Measurements from ENCODE around the gene OGG1.
A peak's percentile ranks its signal among the peaks of the same experiment; 100 is the strongest.

OGG1 gene

DNA sequence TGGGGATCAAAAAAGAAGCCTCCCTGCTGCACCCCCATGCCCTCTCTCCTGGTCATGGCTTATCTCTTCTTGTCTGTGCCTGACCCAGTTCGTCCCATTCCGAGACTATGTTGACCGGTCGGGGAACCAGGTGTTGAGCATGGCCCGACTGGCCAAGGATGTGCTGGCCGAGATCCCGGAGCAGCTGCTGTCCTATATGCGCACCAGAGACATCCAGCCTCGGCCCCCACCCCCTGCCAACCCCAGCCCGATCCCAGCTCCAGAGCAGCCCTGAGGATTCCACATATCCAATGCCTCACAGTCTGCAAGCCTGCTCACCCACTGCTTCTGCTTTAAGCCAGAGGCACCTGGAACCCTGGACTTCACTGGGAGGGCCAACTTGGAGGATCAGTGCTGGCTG lies 20.3 kb upstream of the OGG1 start:
- no peak for DNase-seq

DNA sequence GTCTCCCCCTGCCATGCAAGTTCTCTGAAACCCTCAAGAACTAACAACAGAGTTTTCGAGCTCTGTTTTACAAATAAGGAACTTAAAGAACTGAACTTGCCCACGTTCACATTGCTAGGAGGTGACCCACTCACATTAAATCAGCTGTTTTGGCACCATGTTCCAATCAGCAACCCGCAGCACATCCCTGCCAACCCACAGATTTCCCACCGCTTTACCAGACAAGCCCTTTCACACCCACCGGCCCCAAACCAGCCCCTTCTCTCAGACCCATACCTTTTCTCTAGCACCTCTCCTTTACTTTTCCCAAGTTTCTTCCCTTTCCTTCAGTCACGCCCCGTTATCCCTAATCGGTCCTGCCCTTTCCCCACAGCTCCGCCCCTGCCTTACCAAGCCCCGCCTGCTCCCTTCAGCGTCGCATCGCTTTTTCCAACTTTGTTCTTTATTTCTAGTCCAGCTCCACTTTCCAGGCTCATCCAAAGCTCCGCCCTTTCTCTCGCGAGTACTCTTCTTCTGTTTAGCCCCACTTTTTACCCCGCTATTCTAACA lies 19.0 kb upstream of the OGG1 start:
- DNase-seq = no peak

DNA sequence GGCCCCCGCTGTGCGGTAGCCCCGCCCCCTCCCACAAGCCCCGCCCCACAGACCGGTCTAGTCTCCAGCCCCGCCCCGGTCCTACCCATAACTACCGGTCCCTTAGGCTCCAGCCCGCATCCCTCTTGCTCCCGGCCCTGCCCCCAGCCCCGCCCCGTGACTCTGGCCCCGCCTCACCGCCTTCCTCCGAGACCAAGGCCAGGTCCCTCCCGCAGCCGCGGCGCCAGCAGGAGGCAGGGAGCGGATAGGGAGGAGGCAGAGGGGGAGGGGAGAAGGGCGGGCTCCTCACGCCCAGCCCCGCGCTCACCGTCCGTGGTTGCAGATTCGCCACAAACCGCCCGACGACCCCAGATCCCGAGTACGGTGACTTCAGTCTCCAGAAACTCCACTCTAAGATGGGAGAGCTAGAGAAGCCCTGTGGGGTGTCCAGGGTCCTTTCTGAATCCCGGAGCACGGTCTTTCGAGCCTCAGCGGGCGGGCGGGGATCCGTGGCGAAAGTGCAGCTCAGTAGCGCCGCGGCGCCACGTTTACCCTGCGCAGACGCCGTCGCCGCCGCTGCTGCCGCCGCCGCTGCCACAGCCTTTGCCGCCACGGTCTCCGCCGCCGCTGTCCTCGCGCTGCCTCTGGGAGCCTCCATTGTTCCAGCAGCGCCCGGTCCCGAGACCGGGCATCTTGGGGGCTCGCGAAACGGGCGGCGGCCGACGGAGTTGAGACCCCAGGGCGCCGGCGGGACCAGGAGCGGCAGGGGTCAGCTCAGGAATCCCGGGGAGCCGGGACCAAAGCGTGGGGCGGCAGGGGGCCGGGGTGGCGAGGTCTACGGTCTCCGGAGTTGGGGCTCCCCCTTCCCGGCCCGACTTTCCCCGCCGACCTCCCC lies 18.3 kb upstream of the OGG1 start, which contains the start of gene BRPF1:
TSS of gene BRPF1 (plus strand) at position 530 of the 874 bp plus-strand sequence. CDS start 2,406 bp downstream, outside the sequence.
- DNase-seq = peak; percentile 49

DNA sequence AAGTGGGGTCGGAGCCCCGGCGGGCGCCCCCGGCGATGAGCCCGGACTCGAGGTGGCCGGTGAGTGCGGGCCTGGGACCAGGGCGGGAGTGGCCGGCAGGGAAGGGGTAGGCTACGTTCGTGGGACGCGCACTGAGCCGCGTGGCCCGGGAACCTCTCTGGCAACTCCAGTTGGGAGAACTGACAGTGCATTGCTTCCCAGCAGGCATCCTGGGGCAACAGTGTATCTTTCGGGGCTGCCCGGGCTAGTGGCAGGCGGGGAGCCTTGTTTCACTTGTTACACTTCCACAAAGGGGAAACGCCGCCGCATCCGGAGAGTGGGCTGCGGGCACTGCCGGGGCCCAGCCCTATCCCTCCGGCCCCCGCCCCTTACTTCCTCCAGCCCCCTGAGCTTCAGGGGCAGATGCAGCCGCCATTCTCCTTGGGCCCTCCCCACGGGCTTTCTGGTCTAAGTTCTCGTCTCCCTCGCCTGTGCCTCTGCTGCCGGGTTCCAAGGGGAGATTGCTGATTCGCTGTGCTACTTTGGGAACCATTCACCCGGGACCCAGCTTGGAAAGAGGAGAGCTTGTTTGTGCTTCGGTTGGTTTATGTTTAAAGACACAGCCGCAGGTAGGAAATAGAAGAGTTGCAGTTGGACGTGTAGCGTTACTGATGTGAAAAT lies 17.5 kb upstream of the OGG1 start:
- no peak for DNase-seq

DNA sequence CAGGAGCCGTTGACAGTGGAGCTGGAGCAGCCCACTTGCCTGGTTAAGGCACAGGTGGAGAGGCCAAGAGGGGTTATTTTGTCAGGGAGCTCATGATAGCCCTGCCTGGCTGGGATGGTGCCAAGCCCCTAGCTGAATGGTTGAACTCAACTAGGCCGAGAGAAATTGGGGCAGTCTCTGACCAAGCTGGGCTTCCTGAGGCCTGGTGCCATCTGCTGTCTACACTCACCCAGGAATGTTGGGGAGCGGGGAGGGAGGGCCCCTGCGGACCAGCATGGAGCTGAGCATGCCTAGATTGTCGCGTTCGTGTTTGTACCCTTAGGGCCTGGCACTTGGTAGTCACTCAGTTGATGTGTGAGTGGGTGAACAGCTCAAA lies 17.0 kb upstream of the OGG1 start:
- no peak for DNase-seq

DNA sequence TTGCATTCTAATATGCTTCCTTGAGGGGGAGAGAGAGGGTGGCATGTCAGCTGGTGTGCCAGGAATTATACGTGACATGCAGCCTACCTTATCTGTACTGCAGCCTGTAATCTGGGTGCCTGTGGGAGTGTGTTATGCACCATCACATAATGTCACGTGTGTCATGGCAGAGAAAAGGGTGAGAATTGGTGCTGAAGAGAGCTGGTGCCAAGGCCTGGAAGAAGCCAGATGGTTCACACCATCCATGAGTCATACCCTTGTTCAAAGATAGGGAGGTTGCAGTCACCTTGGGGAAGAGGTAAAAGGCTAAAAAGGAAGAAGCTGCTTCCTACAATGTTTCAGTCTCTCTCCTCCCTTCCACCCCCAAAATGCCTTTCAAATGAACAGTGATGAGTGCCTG lies 12.9 kb upstream of the OGG1 start:
- DNase-seq = no peak

DNA sequence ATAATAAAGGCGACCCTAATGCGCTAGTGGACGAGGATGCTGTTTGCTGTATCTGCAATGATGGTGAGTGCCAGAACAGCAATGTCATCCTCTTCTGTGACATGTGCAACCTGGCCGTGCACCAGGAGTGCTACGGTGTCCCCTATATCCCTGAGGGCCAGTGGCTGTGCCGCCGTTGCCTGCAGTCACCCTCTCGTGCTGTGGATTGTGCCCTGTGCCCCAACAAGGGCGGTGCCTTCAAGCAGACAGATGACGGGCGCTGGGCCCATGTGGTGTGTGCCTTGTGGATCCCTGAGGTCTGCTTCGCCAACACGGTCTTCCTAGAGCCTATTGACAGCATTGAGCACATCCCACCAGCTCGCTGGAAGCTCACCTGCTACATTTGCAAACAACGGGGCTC lies 10.6 kb upstream of the OGG1 start:
- no peak for DNase-seq

DNA sequence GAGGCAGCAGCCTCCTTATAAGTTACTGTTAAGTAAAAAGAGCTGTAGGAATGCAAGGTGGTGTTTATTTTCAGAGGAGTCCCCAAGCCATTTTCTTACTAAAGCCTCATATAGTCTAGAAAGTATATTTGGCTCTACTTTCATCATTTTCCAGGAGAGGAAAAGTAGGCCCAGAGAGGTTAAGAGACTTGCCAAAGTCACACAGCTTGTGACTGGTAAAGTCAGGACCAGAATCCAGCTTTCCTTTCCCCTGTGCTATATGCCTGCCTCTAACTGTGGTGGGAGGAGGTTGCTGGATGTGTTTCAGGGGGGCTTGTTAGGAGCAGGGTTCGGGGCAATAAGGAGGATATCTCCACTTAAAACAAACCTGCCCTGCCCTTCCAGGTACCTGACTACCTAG lies 7.2 kb upstream of the OGG1 start:
- DNase-seq = no peak

DNA sequence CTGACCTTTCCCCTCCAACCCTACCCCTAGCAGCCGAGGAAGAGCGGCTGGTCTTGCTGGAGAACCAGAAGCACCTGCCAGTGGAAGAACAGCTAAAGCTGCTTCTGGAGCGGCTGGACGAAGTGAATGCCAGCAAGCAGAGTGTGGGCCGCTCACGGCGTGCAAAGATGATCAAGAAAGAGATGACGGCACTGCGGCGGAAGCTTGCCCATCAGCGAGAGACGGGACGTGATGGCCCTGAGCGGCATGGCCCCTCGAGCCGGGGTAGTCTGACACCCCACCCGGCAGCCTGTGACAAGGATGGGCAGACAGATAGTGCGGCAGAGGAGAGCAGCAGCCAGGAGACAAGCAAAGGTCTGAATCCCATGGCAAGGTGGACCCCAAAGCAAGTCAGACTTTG lies 6.2 kb upstream of the OGG1 start:
- DNase-seq = no peak

DNA sequence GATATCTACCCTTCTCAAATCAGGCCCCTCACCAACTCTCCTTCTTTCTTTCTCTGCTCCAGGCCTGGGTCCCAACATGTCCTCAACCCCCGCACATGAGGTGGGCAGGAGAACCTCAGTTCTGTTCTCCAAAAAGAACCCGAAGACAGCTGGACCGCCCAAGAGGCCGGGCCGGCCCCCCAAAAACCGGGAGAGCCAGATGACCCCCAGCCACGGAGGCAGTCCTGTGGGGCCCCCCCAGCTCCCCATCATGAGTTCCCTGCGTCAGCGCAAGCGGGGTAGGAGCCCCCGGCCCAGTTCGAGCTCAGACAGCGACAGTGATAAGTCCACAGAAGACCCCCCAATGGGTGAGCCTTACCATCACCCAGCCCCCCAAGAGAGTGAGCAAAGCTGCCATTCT lies 5.6 kb upstream of the OGG1 start:
- no peak for DNase-seq

DNA sequence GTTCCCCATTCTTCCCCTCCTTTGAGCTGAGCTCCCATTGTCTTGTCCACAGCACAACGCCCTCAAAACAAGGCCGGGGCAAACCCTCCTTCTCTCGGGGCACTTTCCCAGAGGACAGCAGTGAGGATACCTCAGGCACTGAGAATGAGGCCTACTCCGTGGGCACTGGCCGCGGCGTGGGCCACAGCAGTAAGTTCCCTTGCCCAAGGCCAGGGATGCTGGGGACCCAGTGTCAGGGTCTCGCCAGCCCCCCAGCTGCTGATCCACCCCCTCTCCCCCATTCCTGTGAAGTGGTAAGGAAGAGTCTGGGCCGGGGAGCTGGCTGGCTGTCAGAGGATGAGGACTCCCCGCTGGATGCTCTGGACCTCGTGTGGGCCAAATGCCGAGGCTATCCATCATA lies 4.2 kb upstream of the OGG1 start:
- no peak for DNase-seq

DNA sequence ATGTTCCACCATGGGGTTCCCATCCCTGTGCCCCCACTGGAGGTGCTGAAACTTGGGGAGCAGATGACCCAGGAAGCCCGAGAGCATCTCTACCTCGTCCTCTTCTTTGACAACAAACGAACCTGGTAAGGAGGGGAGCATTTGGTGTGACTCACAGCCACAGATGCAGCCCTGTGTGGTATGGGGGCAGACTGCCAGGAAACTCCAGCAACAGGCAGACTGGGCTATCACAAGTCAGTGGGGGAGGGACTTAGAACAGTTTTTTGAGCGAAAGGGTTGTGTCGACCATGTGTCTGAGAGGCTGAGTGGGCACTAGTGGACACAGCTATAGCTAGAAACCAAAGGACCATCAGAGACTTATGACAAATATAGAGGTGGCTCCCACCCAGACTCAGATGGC lies 3.4 kb upstream of the OGG1 start:
- no peak for DNase-seq

DNA sequence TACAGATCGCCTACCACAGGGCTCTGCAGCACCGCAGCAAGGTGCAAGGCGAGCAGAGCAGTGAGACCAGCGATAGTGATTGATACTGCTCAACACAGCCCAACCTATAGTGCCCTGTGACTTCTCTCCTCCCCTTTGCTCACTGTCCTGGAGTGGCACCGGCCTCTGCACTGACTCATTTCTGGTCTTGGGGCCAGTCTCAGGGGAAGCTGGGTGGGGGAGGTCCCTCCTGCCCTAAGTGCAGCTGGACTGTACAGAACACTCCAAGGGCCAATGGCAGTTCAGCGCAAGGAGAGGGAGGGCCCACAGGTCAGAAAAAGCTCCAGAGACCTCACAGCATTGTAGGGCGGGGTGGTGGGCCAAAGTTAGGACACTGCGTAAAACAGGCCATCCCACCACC lies 2.5 kb upstream of the OGG1 start:
- DNase-seq = no peak

DNA sequence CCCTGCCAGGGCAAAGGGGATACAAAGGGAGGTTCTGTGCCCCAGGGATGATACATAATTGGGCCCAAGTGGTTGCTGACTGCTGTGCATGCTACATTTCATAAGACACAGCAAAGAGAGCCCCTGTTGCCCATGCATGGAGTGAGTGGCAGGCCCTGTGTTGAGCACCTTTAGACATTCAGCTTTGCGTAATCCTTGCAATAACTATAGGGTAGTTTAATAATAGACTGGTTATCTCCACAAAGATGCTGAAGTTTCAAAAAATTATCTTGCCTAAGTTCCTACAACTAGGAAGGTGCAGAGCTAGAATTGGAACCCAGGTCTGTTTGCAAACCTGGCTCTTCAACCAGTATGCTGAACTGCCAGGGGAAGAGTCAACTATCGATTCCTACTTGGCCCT lies 1.7 kb upstream of the OGG1 start:
- no peak for DNase-seq

DNA sequence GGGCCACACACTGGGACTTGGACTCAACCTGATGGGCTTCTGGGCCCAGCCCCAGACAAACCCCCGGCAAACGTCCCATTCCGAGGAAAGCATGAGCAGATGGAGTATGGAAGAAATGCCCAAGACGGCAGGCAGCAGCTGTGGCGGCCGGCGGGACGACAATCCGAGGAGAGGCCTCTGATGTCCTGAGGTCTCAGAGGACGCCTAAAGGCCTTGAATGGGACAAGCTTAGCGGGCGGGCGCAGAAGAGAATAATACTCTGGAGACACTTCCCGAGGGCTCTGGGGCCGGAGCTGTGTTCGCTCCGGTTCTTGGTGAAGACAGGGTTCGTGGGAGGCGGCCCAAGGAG lies 482 bp upstream of the OGG1 start:
- no peak for DNase-seq

DNA sequence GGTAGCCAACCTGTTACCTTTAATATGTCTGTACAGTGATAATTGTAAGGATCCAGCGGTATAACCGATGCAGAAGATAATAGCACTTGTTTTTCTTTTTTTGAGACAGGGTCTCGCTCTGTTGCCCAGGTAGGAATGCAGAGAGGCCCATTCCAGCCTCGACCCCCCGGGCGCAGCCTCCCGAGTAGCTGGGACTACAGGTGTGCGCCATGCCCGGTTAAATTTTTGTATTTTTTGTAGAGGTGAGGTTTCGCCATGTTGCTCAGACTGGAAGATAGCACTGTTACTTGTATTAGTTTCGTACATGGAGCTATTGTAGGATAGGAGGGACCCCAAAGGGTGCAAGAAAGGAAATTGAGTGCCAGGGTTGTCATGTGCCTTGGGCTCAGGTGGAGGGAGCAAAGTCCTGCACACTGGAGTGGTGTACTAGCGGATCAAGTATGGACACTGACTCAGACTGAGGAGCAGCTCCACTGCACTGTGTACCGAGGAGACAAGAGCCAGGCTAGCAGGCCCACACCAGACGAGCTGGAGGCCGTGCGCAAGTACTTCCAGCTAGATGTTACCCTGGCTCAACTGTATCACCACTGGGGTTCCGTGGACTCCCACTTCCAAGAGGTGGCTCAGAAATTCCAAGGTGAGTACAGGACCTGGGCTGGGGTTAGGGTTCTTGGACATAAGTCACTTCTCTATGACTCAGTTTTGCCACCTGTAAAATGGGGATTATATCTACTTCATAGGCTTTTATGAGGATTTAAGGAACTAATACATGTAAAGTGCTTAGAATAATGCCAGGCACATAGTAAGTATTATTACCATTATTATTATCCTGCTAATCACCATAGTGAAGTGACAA lies 1.0 kb downstream of the OGG1 start:
- DNase-seq = no peak

DNA sequence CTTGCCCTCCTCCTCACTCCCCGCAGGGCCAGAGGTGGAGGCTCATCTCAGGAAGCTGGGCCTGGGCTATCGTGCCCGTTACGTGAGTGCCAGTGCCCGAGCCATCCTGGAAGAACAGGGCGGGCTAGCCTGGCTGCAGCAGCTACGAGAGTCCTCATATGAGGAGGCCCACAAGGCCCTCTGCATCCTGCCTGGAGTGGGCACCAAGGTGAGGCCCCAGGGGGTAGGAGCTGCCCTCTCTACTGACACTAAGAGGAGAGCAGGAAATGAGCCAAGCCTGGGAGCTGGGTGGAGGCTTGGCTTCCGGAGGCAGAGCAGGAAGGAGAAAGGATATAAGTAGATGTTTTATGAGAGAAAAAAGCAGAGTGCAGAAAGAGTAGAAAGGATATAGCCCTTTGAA lies 4.9 kb downstream of the OGG1 start:
- no peak for DNase-seq

DNA sequence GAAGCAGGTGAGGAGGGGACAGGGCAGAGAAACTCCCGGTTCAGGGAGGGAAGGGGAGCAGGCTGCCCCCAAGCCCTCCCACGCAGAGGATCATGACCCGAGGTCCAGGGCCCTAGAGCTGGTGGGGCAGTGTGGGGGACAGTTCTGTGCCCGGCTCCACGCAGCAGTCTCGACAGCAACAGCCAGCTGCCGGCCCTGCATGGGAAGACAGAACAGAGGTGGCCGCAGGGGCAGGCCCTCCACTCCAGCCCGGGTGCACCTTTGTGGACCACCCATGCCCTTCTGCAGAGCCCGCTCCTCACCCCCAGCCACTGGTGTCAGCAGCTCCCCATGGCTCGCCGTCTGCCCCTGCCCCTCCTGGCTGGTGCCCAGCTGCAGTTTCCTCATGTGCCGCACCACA lies 7.7 kb downstream of the OGG1 start:
- no peak for DNase-seq

DNA sequence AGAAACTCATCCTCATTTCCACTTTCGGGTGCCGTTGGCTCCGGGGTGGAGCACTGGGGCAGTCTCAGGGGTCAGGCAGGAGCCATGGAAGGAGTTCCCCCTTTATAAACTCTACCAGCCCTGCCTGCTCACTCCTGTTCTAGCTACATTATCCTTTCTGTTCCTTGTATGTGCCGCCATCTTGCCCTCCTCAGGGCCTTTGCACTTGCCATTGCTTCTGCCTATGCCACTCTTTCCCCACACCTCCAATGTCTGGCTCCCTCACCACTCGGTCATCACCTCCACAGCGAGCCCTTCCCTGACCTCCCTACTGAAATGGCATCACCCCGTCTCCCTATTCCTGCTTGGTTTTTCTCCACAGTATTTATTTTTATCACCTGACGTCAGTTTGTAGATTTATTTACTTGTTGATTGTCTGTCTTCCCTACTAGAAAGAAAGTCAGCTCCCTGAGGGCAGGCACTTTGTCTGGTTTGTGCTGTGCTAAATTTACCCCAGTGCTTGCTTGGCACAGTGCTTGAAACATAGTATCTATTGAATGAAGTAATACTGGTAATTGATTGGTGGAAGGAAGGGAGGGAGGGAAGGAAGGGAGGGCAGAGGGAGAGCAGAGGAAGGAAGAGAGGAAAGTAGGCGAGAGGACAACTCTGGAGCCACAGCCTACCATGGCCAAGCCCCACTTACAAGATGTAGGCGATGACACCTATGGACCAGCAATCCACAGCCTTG lies 11.2 kb downstream of the OGG1 start:
- no peak for DNase-seq

DNA sequence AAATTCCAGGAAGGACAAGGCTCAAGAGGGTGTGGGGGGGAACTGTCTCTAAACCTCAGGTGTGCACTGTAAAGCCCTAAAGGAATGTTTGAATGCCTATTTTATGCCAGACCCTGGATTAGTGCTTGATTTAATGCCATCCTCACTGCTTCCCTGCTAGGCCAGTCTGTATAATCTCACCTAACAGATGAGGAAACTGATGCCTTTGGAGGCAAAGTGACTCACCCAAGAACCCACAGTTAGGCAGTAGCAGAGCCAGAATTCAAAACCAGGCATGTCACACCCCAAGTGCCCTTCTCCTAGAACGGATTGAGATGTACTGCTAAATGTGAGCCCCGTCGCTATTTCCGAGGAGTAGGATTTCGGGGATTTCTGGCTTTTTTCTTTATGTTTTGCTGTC lies 12.2 kb downstream of the OGG1 start:
- no peak for DNase-seq

DNA sequence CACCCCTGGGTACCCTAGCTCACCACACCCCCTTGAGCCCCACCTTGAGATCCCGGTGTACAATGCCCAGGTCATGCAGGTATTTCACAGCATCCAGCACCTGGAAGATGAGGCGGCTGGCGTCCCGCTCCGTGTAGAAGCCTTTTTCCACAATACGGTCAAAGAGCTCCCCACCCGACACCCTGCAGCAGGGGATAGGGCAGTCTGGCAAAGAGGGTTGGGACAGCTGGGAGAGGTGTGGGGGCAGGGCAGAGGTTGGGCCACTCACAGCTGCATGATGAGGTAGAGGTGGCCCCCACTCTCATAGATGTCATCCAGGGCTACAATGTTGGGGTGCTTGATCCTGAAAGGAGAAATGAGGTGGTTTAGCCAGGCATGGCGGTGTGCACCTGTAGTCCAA lies 13.1 kb downstream of the OGG1 start:
- no peak for DNase-seq

DNA sequence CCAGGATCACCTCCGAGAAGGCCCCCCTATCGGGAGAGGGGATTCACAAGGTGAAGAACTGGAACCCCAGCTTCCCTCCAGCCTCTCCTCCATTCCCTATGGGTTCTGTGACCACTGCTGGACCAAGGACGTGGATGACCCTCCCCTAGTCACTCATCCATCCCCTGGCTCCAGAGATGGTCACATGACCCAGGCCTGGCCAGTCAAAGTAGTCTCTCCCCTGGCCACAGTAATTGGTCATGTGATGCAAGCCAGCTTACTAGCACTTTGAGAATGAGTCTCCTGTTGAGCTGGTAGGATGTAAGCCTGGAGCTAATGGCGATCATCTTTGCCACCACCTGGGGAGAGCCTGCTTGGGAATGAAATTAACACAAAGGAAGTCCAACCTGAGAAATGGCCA lies 16.1 kb downstream of the OGG1 start:
- DNase-seq = no peak

DNA sequence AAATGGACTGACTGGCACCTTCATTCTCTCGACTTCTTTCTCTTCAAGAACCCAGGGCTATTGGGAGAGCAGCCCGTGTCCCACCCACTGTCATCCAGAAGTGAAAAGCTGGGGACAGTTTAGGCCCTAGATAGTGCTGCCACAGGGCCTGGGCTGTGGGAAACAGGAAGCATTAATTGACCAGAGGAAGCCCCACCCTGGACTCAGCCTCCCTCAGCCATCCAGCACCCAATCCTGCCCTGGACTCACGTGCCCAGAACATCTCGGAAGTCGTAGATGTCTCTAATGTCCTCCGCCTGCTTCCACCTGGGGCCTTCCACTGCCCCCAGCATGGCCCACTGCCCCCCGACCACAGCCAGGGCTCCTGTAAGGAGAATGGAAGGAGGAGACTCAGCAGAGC lies 17.7 kb downstream of the OGG1 start:
- no peak for DNase-seq

Measured in cortex of kidney (tissue), 1 donor.